Hepatocyte (in vitro differentiated cells): ENCODE data around the gene DMAC2. TPM values are rescaled to one million over a fixed set of nuclear protein-coding genes. Genes with fewer than 3 reads are reported as not detected.

Experiments used
- DNase-seq: peaks from one replicate; pipeline ENCODE4 v3.0.0-alpha.2; 2016; ENCODE audit warnings: low spot score
- H2AFZ ChIP-seq: fragments of 200-600 bp; sonication (generic); 2 replicates; pipeline ENCODE4 v1.6.0; 2016; ENCODE audit warnings: antibody characterized with exemption, mild to moderate bottlenecking
- H3K27ac ChIP-seq: fragments of 200-600 bp; sonication (generic); 2 replicates; pipeline ENCODE4 v1.5.1; 2016; ENCODE audit warnings: mild to moderate bottlenecking
- H3K27me3 ChIP-seq: fragments of 200-600 bp; sonication (generic); 2 replicates; pipeline ENCODE4 v1.6.1; 2016
- H3K36me3 ChIP-seq: fragments of 200-600 bp; sonication (generic); replicated peaks from 2 replicates; pipeline ENCODE4 v1.5.1; 2016; ENCODE audit warnings: low read depth; ENCODE audit not compliant: insufficient read depth
- H3K4me1 ChIP-seq: fragments of 200-600 bp; sonication (generic); 2 replicates; pipeline ENCODE4 v1.5.1; 2016; ENCODE audit warnings: mild to moderate bottlenecking, moderate library complexity; ENCODE audit not compliant: insufficient read depth
- H3K4me2 ChIP-seq: fragments of 200-600 bp; sonication (generic); 2 replicates; pipeline ENCODE4 v1.6.0; 2016
- H3K4me3 ChIP-seq: fragments of 200-600 bp; sonication (generic); 2 replicates; pipeline ENCODE4 v1.5.1; 2016; ENCODE audit warnings: mild to moderate bottlenecking
- H3K79me2 ChIP-seq: fragments of 200-600 bp; sonication (generic); 2 replicates; pipeline ENCODE4 v1.6.0; 2017; ENCODE audit warnings: mild to moderate bottlenecking
- H3K9me2 ChIP-seq: fragments of 200-600 bp; sonication (generic); replicated peaks from 2 replicates; pipeline ENCODE4 v1.6.0; 2017; ENCODE audit warnings: mild to moderate bottlenecking; ENCODE audit not compliant: insufficient read depth
- H3K9me3 ChIP-seq: fragments of 200-600 bp; sonication (generic); 2 replicates; pipeline ENCODE4 v1.5.1; 2016; ENCODE audit warnings: low read depth, mild to moderate bottlenecking
- H4K20me1 ChIP-seq: fragments of 200-600 bp; sonication (generic); 2 replicates; pipeline ENCODE4 v1.6.0; 2016; ENCODE audit warnings: mild to moderate bottlenecking; ENCODE audit not compliant: insufficient read depth, poor library complexity, severe bottlenecking
- CTCF ChIP-seq: fragments of 200-600 bp; sonication (generic); IDR thresholded peaks from 2 replicates; pipeline ENCODE4 v1.5.1; 2016; ENCODE audit warnings: antibody characterized with exemption, mild to moderate bottlenecking; ENCODE audit not compliant: poor library complexity
- EZH2 ChIP-seq: fragments of 200-600 bp; sonication (generic); IDR thresholded peaks from 2 replicates; pipeline ENCODE4 v1.6.1; 2016; ENCODE audit warnings: antibody characterized with exemption, mild to moderate bottlenecking, borderline replicate concordance
- EZH2phosphoT487 ChIP-seq: fragments of 200-600 bp; sonication (generic); IDR thresholded peaks from one replicate; pipeline ENCODE4 v1.6.1; 2018; ENCODE audit warnings: antibody characterized with exemption, mild to moderate bottlenecking, low read depth, moderate library complexity; ENCODE audit not compliant: unreplicated experiment, severe bottlenecking
- WGBS: methylation state at CpG from one replicate; pipeline ENCODE4 v1.1.6; 2016; ENCODE audit warnings: low lambda C conversion rate; ENCODE audit errors: missing lambda C conversion rate; 5-methylcytosine and 5-hydroxymethylcytosine counted together
- polyA plus RNA-seq: library from polyadenylated mRNA; unstranded; fragments of >200 nt; fragmentation: Nextera tagmentation; extraction: Ambion mirVana; gene quantifications from 2 replicates; pipeline ENCODE4 v1.2.1, GENCODE V29; 2016
- total RNA-seq: library from RNA; depleted of rRNA; stranded (reverse); fragments of >200 nt; gene quantifications from 2 replicates; pipeline ENCODE4 v1.2.3, GENCODE V29; 2014

The DMAC2 gene
- total and polyA plus RNA-seq, 2 experiments from 2014 or later = 54.7 to 66.8 TPM

DNA sequence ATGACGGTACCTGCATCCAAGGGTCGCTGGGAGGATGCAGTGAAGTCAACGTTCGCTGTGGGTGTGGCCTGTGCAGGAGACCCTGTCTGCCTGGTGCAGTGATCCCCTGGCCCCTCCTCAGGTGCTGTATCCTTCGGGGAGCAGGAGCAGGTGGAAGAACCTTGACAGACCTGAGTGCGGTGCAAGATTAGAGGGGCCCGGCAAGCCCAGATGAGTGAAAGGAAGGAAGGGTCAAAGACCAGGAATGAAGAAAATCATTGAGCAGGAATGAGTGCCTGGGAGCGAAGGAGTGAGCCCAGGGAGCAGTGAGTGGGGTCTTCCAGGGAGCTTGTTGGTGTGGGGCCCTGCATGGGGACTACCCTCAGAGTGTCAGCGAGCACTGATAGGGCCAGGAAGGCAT, 25.3 kb downstream of the DMAC2 start:
- WGBS = 90% methylated on average over 9 of the region's 9 CpGs
- TF ChIP-seq CTCF (no peak), EZH2phosphoT487 (no peak), EZH2 (no peak)
- Histone ChIP-seq H2AFZ (no peak overlapping the region), H3K79me2 (no peaks in the 10 kb centered on the region), H3K27me3 (no peaks in the 10 kb centered on the region), H3K9me2 (no peaks in the 10 kb centered on the region), H3K4me2 (no peak overlapping the region), H3K4me3 (no peak overlapping the region), H3K27ac (no peak overlapping the region), H3K36me3 (no peaks in the 10 kb centered on the region), H3K4me1 (peaks cover 5% of the 10 kb centered on the region), H3K9me3 (no peaks in the 10 kb centered on the region), H4K20me1 (no peaks in the 10 kb centered on the region)
- no peak for DNase-seq

DNA sequence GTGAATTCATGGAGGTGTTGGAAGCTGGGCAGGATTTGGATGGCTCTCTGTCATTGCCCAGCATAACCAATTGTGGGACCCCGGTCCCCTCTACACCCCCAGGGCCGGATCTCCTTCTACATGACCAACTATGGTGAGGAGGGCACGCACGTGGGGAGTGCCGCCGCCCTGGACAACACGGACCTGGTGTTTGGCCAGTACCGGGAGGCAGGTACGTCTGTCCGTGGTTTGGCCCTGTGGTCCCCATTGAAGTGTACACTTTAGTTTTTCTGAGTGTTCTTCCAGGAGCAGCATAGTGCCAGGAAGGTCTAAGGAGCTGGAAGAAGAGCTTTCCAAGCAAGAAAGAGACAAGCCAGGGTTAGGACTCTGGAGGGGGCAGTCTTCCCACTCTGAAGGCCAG, 25.8 kb downstream of the DMAC2 start:
- no peak for TF ChIP-seq CTCF
- no peak for TF ChIP-seq EZH2
- TF ChIP-seq EZH2phosphoT487 = no peak
- no peak for DNase-seq
- no peaks in the 10 kb centered on the region for H3K9me3 ChIP-seq
- H3K4me2 ChIP-seq = no peak overlapping the region
- H3K27ac ChIP-seq = no peak overlapping the region
- WGBS = 93% methylated on average over 10 of the region's 10 CpGs
- H3K9me2 ChIP-seq = no peaks in the 10 kb centered on the region
- H3K27me3 ChIP-seq = no peaks in the 10 kb centered on the region
- no peaks in the 10 kb centered on the region for H3K36me3 ChIP-seq
- H2AFZ ChIP-seq = no peak overlapping the region
- no peaks in the 10 kb centered on the region for H3K79me2 ChIP-seq
- H3K4me1 ChIP-seq = peaks cover 8% of the 10 kb centered on the region
- H4K20me1 ChIP-seq = no peaks in the 10 kb centered on the region
- H3K4me3 ChIP-seq = no peak overlapping the region

DNA sequence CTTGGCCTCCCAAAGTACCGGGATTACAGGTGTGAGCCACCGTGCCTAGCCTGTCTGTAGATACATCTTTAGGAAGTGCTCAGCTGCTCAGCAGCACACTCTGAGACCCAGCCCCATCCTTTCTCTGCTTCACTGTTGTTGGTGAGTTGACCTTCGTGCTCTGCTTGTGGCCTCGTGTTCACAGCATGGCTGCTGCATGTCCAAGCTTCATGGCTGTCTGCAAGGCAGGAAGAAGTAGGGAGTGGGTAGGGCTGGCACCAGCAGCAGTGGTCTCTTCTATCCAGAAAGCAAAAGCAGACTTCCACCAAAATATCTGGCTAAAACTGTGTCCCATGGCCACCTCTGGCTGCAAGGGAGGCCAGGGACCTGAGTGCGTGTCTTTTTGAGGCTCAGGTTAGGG, 26.8 kb downstream of the DMAC2 start:
- Histone ChIP-seq H3K36me3 (no peaks in the 10 kb centered on the region), H4K20me1 (no peaks in the 10 kb centered on the region), H3K4me1 (peaks cover 12% of the 10 kb centered on the region), H2AFZ (no peak overlapping the region), H3K79me2 (no peaks in the 10 kb centered on the region), H3K9me2 (no peaks in the 10 kb centered on the region), H3K9me3 (no peaks in the 10 kb centered on the region), H3K27ac (no peak overlapping the region), H3K4me3 (no peak overlapping the region), H3K27me3 (no peaks in the 10 kb centered on the region), H3K4me2 (no peak overlapping the region)
- DNase-seq = no peak
- 96% methylated on average over 5 of the region's 5 CpGs for WGBS
- TF ChIP-seq CTCF = no peak
- TF ChIP-seq EZH2phosphoT487 = no peak

- Histone ChIP-seq H4K20me1 (no peaks in the 10 kb centered on the region), H3K79me2 (no peaks in the 10 kb centered on the region), H2AFZ (no peak overlapping the region), H3K4me3 (no peak overlapping the region), H3K27ac (no peak overlapping the region), H3K4me2 (no peak overlapping the region), H3K9me2 (no peaks in the 10 kb centered on the region), H3K27me3 (no peaks in the 10 kb centered on the region), H3K36me3 (no peaks in the 10 kb centered on the region), H3K4me1 (peaks cover 12% of the 10 kb centered on the region), H3K9me3 (no peaks in the 10 kb centered on the region)
- DNase-seq = no peak
- 98% methylated on average over 11 of the region's 11 CpGs for WGBS
- TF ChIP-seq EZH2 = no peak
- TF ChIP-seq EZH2phosphoT487 = no peak
- no peak for TF ChIP-seq CTCF
Observed at GRCh38 chr19:41411968-41412265, 27.8 kb downstream of the DMAC2 start.
